Activated CD8-positive, alpha-beta memory T cell treated with anti-CD3 and anti-CD28 coated beads, Interleukin-2, amount 10 ng/mL, durations not matched to agents 7 days and 5 days (primary cell): Measurements from ENCODE around the gene CD86. TPM values are rescaled to one million over a fixed set of nuclear protein-coding genes. Genes with fewer than 3 reads are reported as not detected.
"Not testable (repeated sequence)": the region's sequence is repeated elsewhere in the genome, so short reads cannot be mapped to it uniquely, and the experiment has no call there.

Source experiments
- ATAC-seq: fragments of 150-1000 bp; cut with Tn5 transposase; one replicate; pipeline ENCODE4 v1.10.0; 2021; ENCODE audit warnings: moderate library complexity
- CTCF ChIA-PET: fragments of 350-600 bp; sonication (Branson Sonifier 250); formaldehyde crosslinking; loops from one replicate; lab custom pipeline; 2021; ENCODE audit warnings: antibody characterized with exemption; lab: Charles Lee
- DNase-seq: peaks from one replicate; pipeline ENCODE4 v3.0.0-alpha.2; 2020
- H3K27ac Mint-ChIP-seq: one replicate; pipeline ENCODE4 v1.8.0; 2021; ENCODE audit warnings: mild to moderate bottlenecking, mixed read lengths
- H3K27me3 Mint-ChIP-seq: one replicate; pipeline ENCODE4 v1.8.0; 2021; ENCODE audit warnings: mixed read lengths
- H3K36me3 Mint-ChIP-seq: one replicate; pipeline ENCODE4 v1.8.0; 2021; ENCODE audit warnings: mild to moderate bottlenecking, mixed read lengths
- H3K4me1 Mint-ChIP-seq: one replicate; pipeline ENCODE4 v1.8.0; 2021; ENCODE audit warnings: mixed read lengths
- H3K4me3 Mint-ChIP-seq: one replicate; pipeline ENCODE4 v1.8.0; 2021; ENCODE audit warnings: mild to moderate bottlenecking, moderate library complexity, mixed read lengths
- H3K9me3 Mint-ChIP-seq: one replicate; pipeline ENCODE4 v1.8.0; 2022; ENCODE audit warnings: low read depth, mixed read lengths
- total RNA-seq, 2 experiments: library from RNA; stranded (reverse); gene quantifications; one replicate each; pipeline ENCODE4 v1.2.3, GENCODE V29; 2021

CD86 gene
- total RNA-seq, 2 experiments from 2014 or later, result 23.4 to 25.3 TPM

- ATAC-seq (peak; percentile 14), DNase-seq (no peak)
- H3K36me3 Mint-ChIP-seq, result peaks cover 20% of the 10 kb centered on the region
- peak overlapping the region; percentile 38 for H3K27ac Mint-ChIP-seq
- no peak overlapping the region for H3K4me3 Mint-ChIP-seq
- H3K9me3 Mint-ChIP-seq, result peaks cover 3% of the 10 kb centered on the region
- peaks cover 27% of the 10 kb centered on the region for H3K4me1 Mint-ChIP-seq
- CTCF ChIA-PET, result interaction anchor here (0.6 to 1.2 kb wide), 6 partner anchors 8 to 75 kb away, joined by 3 read pairs; no protein-coding TSS in a partner anchor
- peaks cover 19% of the 10 kb centered on the region for H3K27me3 Mint-ChIP-seq
Measured at GRCh38 chr3:122025296-122025695, 29.9 kb upstream of the CD86 start.

- H3K4me3 Mint-ChIP-seq, result peak overlapping the region; percentile 56
Measured at GRCh38 chr3:122030381-122031122, 24.6 kb upstream of the CD86 start.

GRCh38 chr3:122031123-122031468 is 24.1 kb upstream of the CD86 start:
- peak overlapping the region; percentile 89 for H3K27ac Mint-ChIP-seq
- peak overlapping the region; percentile 56 for H3K4me3 Mint-ChIP-seq
- no peak for DNase-seq
- H3K27me3 Mint-ChIP-seq, result no peaks in the 10 kb centered on the region
- CTCF ChIA-PET, result interaction anchor here (0.8 to 2.0 kb wide), 6 partner anchors 8 to 71 kb away, joined by 3 to 7 read pairs (median 4); no protein-coding TSS in a partner anchor
- H3K4me1 Mint-ChIP-seq, result peaks cover 33% of the 10 kb centered on the region
- no peak for ATAC-seq
- H3K9me3 Mint-ChIP-seq, result peaks cover 25% of the 10 kb centered on the region
- peaks cover 65% of the 10 kb centered on the region for H3K36me3 Mint-ChIP-seq

More at GRCh38 chr3:122030381-122031122, 24.6 kb upstream of the CD86 start:
- H3K27me3 Mint-ChIP-seq, result no peaks in the 10 kb centered on the region
- H3K36me3 Mint-ChIP-seq, result peaks cover 60% of the 10 kb centered on the region
- H3K4me1 Mint-ChIP-seq, result peaks cover 34% of the 10 kb centered on the region
- H3K27ac Mint-ChIP-seq, result peak overlapping the region; percentile 89
- CTCF ChIA-PET, result interaction anchor here (0.8 to 2.0 kb wide), 7 partner anchors 9 to 160 kb away, joined by 3 to 7 read pairs (median 4); no protein-coding TSS in a partner anchor
- DNase-seq (peak; percentile 74), ATAC-seq (peak; percentile 96)
- peaks cover 22% of the 10 kb centered on the region for H3K9me3 Mint-ChIP-seq

GRCh38 chr3:122032531-122032930 is 22.6 kb upstream of the CD86 start:
- DNase-seq (no peak), ATAC-seq (no peak)
- peaks cover 33% of the 10 kb centered on the region for H3K4me1 Mint-ChIP-seq
- H3K4me3 Mint-ChIP-seq, result no peak overlapping the region
- H3K9me3 Mint-ChIP-seq, result peaks cover 27% of the 10 kb centered on the region
- no peaks in the 10 kb centered on the region for H3K27me3 Mint-ChIP-seq
- H3K36me3 Mint-ChIP-seq, result peaks cover 77% of the 10 kb centered on the region
- CTCF ChIA-PET, result no interaction called here
- H3K27ac Mint-ChIP-seq, result no peak overlapping the region

- H3K9me3 Mint-ChIP-seq, result peaks cover 31% of the 10 kb centered on the region
- H3K36me3 Mint-ChIP-seq, result peaks cover 78% of the 10 kb centered on the region
- no peak overlapping the region for H3K27ac Mint-ChIP-seq
- ATAC-seq, result no peak
- H3K4me1 Mint-ChIP-seq, result peaks cover 33% of the 10 kb centered on the region
- CTCF ChIA-PET, result interaction anchor here (0.9 kb wide), 1 partner anchor 8 kb away, joined by 3 read pairs; no protein-coding TSS in a partner anchor
- H3K27me3 Mint-ChIP-seq, result no peaks in the 10 kb centered on the region
- DNase-seq, result no peak
- no peak overlapping the region for H3K4me3 Mint-ChIP-seq
Measured at GRCh38 chr3:122033023-122033422, 22.1 kb upstream of the CD86 start.

- ATAC-seq, DNase-seq, H3K9me3 Mint-ChIP-seq, H3K4me1 Mint-ChIP-seq, CTCF ChIA-PET, H3K27ac Mint-ChIP-seq, H3K4me3 Mint-ChIP-seq: not testable (repeated sequence)
- H3K36me3 Mint-ChIP-seq, result peaks cover 36% of the 10 kb centered on the region
- H3K27me3 Mint-ChIP-seq, result peaks cover 24% of the 10 kb centered on the region
Measured at GRCh38 chr3:122047296-122047695, 7.9 kb upstream of the CD86 start.

- Mint-ChIP-seq H3K27me3 (peaks cover 25% of the 10 kb centered on the region), H3K36me3 (peaks cover 38% of the 10 kb centered on the region)
- ATAC-seq, H3K9me3 Mint-ChIP-seq, H3K27ac Mint-ChIP-seq, H3K4me3 Mint-ChIP-seq, DNase-seq, H3K4me1 Mint-ChIP-seq: not testable (repeated sequence)
- CTCF ChIA-PET, result interaction anchor here (1.0 kb wide), 1 partner anchor 15 kb away, joined by 3 read pairs; no protein-coding TSS in a partner anchor
Measured at GRCh38 chr3:122047773-122048172, 7.4 kb upstream of the CD86 start.

GRCh38 chr3:122052968-122053367 is 2.2 kb upstream of the CD86 start:
- DNase-seq (no peak), ATAC-seq (no peak)
- H3K27me3 Mint-ChIP-seq, result peaks cover 31% of the 10 kb centered on the region
- CTCF ChIA-PET, result no interaction called here
- H3K4me1 Mint-ChIP-seq, result peaks cover 18% of the 10 kb centered on the region
- peaks cover 6% of the 10 kb centered on the region for H3K9me3 Mint-ChIP-seq
- H3K36me3 Mint-ChIP-seq, result peaks cover 63% of the 10 kb centered on the region
- H3K27ac Mint-ChIP-seq, result no peak overlapping the region
- no peak overlapping the region for H3K4me3 Mint-ChIP-seq

GRCh38 chr3:122057671-122058070 is 2.5 kb downstream of the CD86 start:
- Mint-ChIP-seq H3K36me3 (peaks cover 62% of the 10 kb centered on the region), H3K4me3 (no peak overlapping the region), H3K4me1 (peaks cover 28% of the 10 kb centered on the region), H3K27me3 (peaks cover 23% of the 10 kb centered on the region), H3K9me3 (peaks cover 4% of the 10 kb centered on the region), H3K27ac (no peak overlapping the region)
- CTCF ChIA-PET, result interaction anchor here (1.6 kb wide), 1 partner anchor 11 kb away, joined by 3 read pairs; no protein-coding TSS in a partner anchor
- DNase-seq, result no peak
- no peak for ATAC-seq

GRCh38 chr3:122058294-122058693 is 3.1 kb downstream of the CD86 start:
- Mint-ChIP-seq H3K27me3 (peaks cover 23% of the 10 kb centered on the region), H3K4me3 (no peak overlapping the region), H3K4me1 (peaks cover 25% of the 10 kb centered on the region), H3K9me3 (peaks cover 2% of the 10 kb centered on the region), H3K36me3 (peaks cover 57% of the 10 kb centered on the region), H3K27ac (no peak overlapping the region)
- ATAC-seq (no peak), DNase-seq (no peak)
- CTCF ChIA-PET, result interaction anchor here (1.6 kb wide), 1 partner anchor 11 kb away, joined by 3 read pairs; no protein-coding TSS in a partner anchor

- DNase-seq, result no peak
- Mint-ChIP-seq H3K4me3 (no peak overlapping the region), H3K9me3 (no peaks in the 10 kb centered on the region), H3K27me3 (peaks cover 20% of the 10 kb centered on the region), H3K27ac (no peak overlapping the region), H3K36me3 (peaks cover 58% of the 10 kb centered on the region), H3K4me1 (peaks cover 30% of the 10 kb centered on the region)
- CTCF ChIA-PET, result no interaction called here
- no peak for ATAC-seq
Measured at GRCh38 chr3:122060040-122060698, 5.0 kb downstream of the CD86 start.

- no peak for DNase-seq
- ATAC-seq, result no peak
- Mint-ChIP-seq H3K27ac (no peak overlapping the region), H3K4me3 (no peak overlapping the region), H3K9me3 (no peaks in the 10 kb centered on the region), H3K36me3 (peaks cover 46% of the 10 kb centered on the region), H3K27me3 (peaks cover 8% of the 10 kb centered on the region), H3K4me1 (peaks cover 45% of the 10 kb centered on the region)
- CTCF ChIA-PET, result interaction anchor here (1.1 to 1.5 kb wide), 4 partner anchors 16 to 60 kb away, joined by 3 to 7 read pairs (median 4); no protein-coding TSS in a partner anchor
Measured at GRCh38 chr3:122063908-122064307, 8.7 kb downstream of the CD86 start.

- Mint-ChIP-seq H3K27me3 (peaks cover 6% of the 10 kb centered on the region), H3K4me3 (no peak overlapping the region), H3K27ac (peak overlapping the region; percentile 18), H3K36me3 (peaks cover 42% of the 10 kb centered on the region), H3K4me1 (peaks cover 43% of the 10 kb centered on the region), H3K9me3 (no peaks in the 10 kb centered on the region)
- CTCF ChIA-PET, result interaction anchor here (1.1 to 1.5 kb wide), 4 partner anchors 37 to 68 kb away, joined by 3 to 7 read pairs (median 6); no protein-coding TSS in a partner anchor
- DNase-seq, result no peak
- no peak for ATAC-seq
Measured at GRCh38 chr3:122064326-122064725, 9.2 kb downstream of the CD86 start.
